ENCODE measurements around the gene SORCS1. TPM values are rescaled to one million over a fixed set of nuclear protein-coding genes. Genes with fewer than 3 reads are reported as not detected.
A peak's percentile ranks its signal among the peaks of the same experiment; 100 is the strongest.

The SORCS1 gene
- polyA plus RNA-seq, 1 of the 3 experiments (the other 2 are of a cell fraction) = 0.66 TPM

GRCh38 chr10:106917452-106918055 lies 247.0 kb downstream of the SORCS1 start:
- H3K9me3 ChIP-seq = no peaks in the 10 kb centered on the region
- no peaks in the 10 kb centered on the region for H3K9me2 ChIP-seq
- TF ChIP-seq RCOR1 (IDR thresholded peaks at IDR 0.05; ENCODE audit: low read length) (0 out of 2 replicates have a peak, but pooled peaks have one; percentile 50), EZH2phosphoT487 (IDR thresholded peaks at IDR 0.05; ENCODE audit: borderline replicate concordance, low read depth) (no peak), SMC3 (IDR thresholded peaks at IDR 0.05; ENCODE audit: low read depth, low read length) (peak; percentile 24; the same call in 1 of the 2 replicates), YY1 (IDR thresholded peaks at IDR 0.05; ENCODE audit: low read depth) (no peak), RXRA (IDR thresholded peaks at IDR 0.05; ENCODE audit: borderline replicate concordance, low read depth) (no peak), GATA2 (CRISPR knock-in tag; IDR thresholded peaks at IDR 0.05) (peak; percentile 48), EP300 (IDR thresholded peaks at IDR 0.05; ENCODE audit: borderline replicate concordance in 1 of 2, low read depth in 1 of 2, low read length in 1 of 2) (peak in 1 of 2 experiments; percentile 63; a peak in 1 of 4 replicates), CTCF (IDR thresholded peaks at IDR 0.05) (no peak), RAD21 (IDR thresholded peaks at IDR 0.05; ENCODE audit: low read length) (peak; percentile 62)
- TF ChIP-seq, protein P1, sequence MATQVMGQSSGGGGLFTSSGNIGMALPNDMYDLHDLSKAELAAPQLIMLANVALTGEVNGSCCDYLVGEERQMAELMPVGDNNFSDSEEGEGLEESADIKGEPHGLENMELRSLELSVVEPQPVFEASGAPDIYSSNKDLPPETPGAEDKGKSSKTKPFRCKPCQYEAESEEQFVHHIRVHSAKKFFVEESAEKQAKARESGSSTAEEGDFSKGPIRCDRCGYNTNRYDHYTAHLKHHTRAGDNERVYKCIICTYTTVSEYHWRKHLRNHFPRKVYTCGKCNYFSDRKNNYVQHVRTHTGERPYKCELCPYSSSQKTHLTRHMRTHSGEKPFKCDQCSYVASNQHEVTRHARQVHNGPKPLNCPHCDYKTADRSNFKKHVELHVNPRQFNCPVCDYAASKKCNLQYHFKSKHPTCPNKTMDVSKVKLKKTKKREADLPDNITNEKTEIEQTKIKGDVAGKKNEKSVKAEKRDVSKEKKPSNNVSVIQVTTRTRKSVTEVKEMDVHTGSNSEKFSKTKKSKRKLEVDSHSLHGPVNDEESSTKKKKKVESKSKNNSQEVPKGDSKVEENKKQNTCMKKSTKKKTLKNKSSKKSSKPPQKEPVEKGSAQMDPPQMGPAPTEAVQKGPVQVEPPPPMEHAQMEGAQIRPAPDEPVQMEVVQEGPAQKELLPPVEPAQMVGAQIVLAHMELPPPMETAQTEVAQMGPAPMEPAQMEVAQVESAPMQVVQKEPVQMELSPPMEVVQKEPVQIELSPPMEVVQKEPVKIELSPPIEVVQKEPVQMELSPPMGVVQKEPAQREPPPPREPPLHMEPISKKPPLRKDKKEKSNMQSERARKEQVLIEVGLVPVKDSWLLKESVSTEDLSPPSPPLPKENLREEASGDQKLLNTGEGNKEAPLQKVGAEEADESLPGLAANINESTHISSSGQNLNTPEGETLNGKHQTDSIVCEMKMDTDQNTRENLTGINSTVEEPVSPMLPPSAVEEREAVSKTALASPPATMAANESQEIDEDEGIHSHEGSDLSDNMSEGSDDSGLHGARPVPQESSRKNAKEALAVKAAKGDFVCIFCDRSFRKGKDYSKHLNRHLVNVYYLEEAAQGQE (IDR thresholded peaks at IDR 0.05; ENCODE audit: low read depth, low read length) = no peak
- no peak overlapping the region for H3K4me3 ChIP-seq (ENCODE audit: low read depth in 2 of 2, low read length in 1 of 2)
- H3K79me2 ChIP-seq (ENCODE audit: insufficient read depth) = no peaks in the 10 kb centered on the region
- H3K9ac ChIP-seq = no peak overlapping the region
- H3K4me1 ChIP-seq (ENCODE audit: control insufficient read depth in 1 of 2, insufficient read depth in 2 of 2, low read depth in 1 of 2, low read length in 1 of 2) = peaks cover 0 to 26% of the 10 kb centered on the region in 2 experiments; a peak in 2 of 4 replicates
- no peaks in the 10 kb centered on the region for H4K20me1 ChIP-seq (ENCODE audit: insufficient read depth)
- ChIA-PET CTCF (interaction anchor here (1.0 to 2.0 kb wide), 4 partner anchors 13 to 211 kb away, joined by 3 to 6 read pairs (median 4); no protein-coding TSS in a partner anchor), POLR2A (no interaction called here)
- H2AFZ ChIP-seq (ENCODE audit: low read depth) = no peak overlapping the region
- peak overlapping the region in 1 of 2 experiments; percentile 62; a peak in 2 of 4 replicates for H3K27ac ChIP-seq (ENCODE audit: low read depth in 2 of 2, low read length in 1 of 2)
- no peaks in the 10 kb centered on the region for H3K27me3 ChIP-seq (ENCODE audit: insufficient read depth)
- no peak overlapping the region for H3K4me2 ChIP-seq
- 22% methylated on average over 4 of the region's 4 CpGs for WGBS (ENCODE audit: low lambda C conversion rate)
- no peak for DNase-seq
- H3K36me3 ChIP-seq (replicated peaks in 1 of 2; ENCODE audit: control insufficient read depth in 1 of 2, insufficient read depth in 2 of 2, low read length in 1 of 2) = no peaks in the 10 kb centered on the region
- H3F3A ChIP-seq (replicated peaks; ENCODE audit: insufficient read depth) = no peaks in the 10 kb centered on the region
